Measurements from ENCODE around the gene NKD2. TPM values are rescaled to one million over a fixed set of nuclear protein-coding genes. Genes with fewer than 3 reads are reported as not detected.

The NKD2 gene
- total and polyA plus RNA-seq, 2 experiments from 2014 or later = 9.0 to 11.9 TPM

DNA sequence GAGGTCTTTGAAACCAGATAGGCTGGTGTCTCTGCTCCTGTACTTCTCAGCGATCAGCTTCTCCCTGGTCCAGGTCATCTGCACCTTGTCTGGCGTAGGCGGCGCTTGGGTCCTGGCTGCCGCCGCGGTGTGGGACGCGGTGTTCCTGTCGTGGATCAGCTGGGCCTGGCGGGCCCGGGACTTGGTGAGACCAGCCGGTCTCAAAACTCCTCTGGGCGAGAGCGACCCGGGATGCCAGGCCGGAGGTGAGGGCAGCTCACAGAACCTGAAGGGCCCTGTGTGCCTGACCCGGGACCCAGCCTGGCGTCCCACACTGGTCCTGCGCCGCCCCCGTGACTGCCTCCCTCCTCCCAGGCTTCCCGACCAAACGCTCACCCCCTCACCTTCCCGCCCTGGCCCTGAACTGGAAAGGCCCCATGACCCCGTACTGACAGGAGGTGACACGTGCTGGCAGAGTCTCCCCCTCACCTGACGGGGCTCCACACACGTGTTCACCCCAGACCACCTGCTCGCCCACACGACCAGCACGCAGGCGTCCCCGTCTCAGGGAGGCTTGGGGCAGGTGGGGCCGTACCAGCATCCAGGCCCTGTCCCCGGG, 49.0 kb downstream of the NKD2 start:
- Histone ChIP-seq H2AFZ (no peak overlapping the region), H3K36me3 (ENCODE audit: insufficient read depth) (no peaks in the 10 kb centered on the region), H3K79me2 (replicated peaks; ENCODE audit: insufficient read depth) (no peaks in the 10 kb centered on the region), H3K4me1 (ENCODE audit: insufficient read depth) (no peaks in the 10 kb centered on the region), H3K27me3 (ENCODE audit: insufficient read depth) (no peaks in the 10 kb centered on the region), H3K27ac (ENCODE audit: low read depth) (no peak overlapping the region), H3K9me2 (ENCODE audit: insufficient read depth) (no peaks in the 10 kb centered on the region), H3K4me3 (no peak overlapping the region), H3K4me2 (no peak overlapping the region), H4K20me1 (replicated peaks; ENCODE audit: insufficient read depth) (no peaks in the 10 kb centered on the region; the same call in 1 of the 2 replicates), H3F3A (replicated peaks; ENCODE audit: low read depth) (no peaks in the 10 kb centered on the region)
- TF ChIP-seq JUNB (IDR thresholded peaks at IDR 0.05; ENCODE audit: unreplicated experiment) (no peak), EZH2phosphoT487 (IDR thresholded peaks at IDR 0.05; ENCODE audit: unreplicated experiment) (no peak), CREB1 (CRISPR knock-in tag; IDR thresholded peaks at IDR 0.05; ENCODE audit: low read depth) (no peak), EZH2 (IDR thresholded peaks at IDR 0.05; ENCODE audit: low read depth, unreplicated experiment) (no peak), POLR2AphosphoS5 (IDR thresholded peaks at IDR 0.05; ENCODE audit: low read depth) (no peak)
- TF ChIP-seq, protein P1, sequence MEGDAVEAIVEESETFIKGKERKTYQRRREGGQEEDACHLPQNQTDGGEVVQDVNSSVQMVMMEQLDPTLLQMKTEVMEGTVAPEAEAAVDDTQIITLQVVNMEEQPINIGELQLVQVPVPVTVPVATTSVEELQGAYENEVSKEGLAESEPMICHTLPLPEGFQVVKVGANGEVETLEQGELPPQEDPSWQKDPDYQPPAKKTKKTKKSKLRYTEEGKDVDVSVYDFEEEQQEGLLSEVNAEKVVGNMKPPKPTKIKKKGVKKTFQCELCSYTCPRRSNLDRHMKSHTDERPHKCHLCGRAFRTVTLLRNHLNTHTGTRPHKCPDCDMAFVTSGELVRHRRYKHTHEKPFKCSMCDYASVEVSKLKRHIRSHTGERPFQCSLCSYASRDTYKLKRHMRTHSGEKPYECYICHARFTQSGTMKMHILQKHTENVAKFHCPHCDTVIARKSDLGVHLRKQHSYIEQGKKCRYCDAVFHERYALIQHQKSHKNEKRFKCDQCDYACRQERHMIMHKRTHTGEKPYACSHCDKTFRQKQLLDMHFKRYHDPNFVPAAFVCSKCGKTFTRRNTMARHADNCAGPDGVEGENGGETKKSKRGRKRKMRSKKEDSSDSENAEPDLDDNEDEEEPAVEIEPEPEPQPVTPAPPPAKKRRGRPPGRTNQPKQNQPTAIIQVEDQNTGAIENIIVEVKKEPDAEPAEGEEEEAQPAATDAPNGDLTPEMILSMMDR (conservative IDR thresholded peaks at IDR 0.05; ENCODE audit: low read depth in 2 of 2) = no peak
- TF ChIP-seq, protein P2, sequence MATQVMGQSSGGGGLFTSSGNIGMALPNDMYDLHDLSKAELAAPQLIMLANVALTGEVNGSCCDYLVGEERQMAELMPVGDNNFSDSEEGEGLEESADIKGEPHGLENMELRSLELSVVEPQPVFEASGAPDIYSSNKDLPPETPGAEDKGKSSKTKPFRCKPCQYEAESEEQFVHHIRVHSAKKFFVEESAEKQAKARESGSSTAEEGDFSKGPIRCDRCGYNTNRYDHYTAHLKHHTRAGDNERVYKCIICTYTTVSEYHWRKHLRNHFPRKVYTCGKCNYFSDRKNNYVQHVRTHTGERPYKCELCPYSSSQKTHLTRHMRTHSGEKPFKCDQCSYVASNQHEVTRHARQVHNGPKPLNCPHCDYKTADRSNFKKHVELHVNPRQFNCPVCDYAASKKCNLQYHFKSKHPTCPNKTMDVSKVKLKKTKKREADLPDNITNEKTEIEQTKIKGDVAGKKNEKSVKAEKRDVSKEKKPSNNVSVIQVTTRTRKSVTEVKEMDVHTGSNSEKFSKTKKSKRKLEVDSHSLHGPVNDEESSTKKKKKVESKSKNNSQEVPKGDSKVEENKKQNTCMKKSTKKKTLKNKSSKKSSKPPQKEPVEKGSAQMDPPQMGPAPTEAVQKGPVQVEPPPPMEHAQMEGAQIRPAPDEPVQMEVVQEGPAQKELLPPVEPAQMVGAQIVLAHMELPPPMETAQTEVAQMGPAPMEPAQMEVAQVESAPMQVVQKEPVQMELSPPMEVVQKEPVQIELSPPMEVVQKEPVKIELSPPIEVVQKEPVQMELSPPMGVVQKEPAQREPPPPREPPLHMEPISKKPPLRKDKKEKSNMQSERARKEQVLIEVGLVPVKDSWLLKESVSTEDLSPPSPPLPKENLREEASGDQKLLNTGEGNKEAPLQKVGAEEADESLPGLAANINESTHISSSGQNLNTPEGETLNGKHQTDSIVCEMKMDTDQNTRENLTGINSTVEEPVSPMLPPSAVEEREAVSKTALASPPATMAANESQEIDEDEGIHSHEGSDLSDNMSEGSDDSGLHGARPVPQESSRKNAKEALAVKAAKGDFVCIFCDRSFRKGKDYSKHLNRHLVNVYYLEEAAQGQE (IDR thresholded peaks at IDR 0.05; ENCODE audit: unreplicated experiment) = no peak
- ATAC-seq (no peak), DNase-seq (ENCODE audit: low spot score) (peak; percentile 2)
- H3K36me3 Mint-ChIP-seq (ENCODE audit: low read depth) = peaks cover 19% of the 10 kb centered on the region
- no peak overlapping the region for H3K4me3 Mint-ChIP-seq
- H3K4me1 Mint-ChIP-seq = no peaks in the 10 kb centered on the region
- H3K27me3 Mint-ChIP-seq (ENCODE audit: insufficient read depth, low read depth, poor library complexity) = peaks cover 2% of the 10 kb centered on the region
- no peak overlapping the region for H3K27ac Mint-ChIP-seq
- no peaks in the 10 kb centered on the region for H3K9me3 Mint-ChIP-seq

DNA sequence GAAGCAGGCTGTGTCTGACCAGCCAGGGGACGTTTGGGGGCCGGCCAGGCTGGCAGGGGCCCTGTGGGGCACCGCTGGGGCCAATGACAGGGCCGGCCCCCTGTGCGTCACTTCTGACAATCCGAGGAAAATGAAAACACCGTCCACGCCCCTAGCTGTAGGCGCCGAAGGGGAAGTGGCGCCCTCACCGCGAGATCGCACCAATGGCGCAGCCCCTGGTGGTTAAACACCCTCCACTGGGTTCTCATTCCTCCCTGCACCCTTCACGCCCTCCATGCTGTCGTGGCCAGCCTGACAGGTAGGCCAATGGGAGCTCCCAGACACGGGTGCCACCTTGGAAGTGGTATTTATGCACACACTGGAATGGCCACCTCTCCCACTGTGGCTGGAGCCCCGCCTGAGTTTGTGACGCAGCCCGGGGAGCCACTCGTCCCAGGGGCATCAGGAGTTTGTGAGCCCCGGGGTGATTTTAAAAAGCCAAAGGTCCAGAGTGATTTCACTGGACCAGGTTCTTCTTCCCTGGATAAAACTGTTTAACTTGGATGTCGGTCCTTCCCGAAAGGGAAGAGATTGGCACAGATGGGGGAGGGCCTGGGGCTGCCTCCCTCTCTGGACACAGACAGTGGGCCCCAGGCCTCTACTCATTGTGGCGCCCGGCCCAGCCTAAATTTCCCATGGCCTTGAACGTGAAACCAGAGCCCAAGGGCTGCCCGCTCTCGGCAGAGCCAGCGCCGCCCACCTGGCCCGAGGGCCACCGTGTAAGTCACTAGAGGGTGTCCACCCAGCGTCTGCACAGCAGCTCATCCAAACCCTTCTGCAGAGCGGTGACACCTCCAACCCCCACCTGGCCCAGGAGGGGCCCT, 49.7 kb downstream of the NKD2 start:
- TF ChIP-seq CREB1 (CRISPR knock-in tag; IDR thresholded peaks at IDR 0.05; ENCODE audit: low read depth) (no peak), POLR2AphosphoS5 (IDR thresholded peaks at IDR 0.05; ENCODE audit: low read depth) (no peak), NANOG (IDR thresholded peaks at IDR 0.05; ENCODE audit: borderline replicate concordance) (no peak), ZNF114 (CRISPR knock-in tag; IDR thresholded peaks at IDR 0.05) (no peak), STAT1 (IDR thresholded peaks at IDR 0.05; ENCODE audit: unreplicated experiment) (no peak), EZH2 (IDR thresholded peaks at IDR 0.05; ENCODE audit: low read depth, unreplicated experiment) (no peak), EZH2phosphoT487 (IDR thresholded peaks at IDR 0.05; ENCODE audit: unreplicated experiment) (no peak), JUNB (IDR thresholded peaks at IDR 0.05; ENCODE audit: unreplicated experiment) (no peak)
- TF ChIP-seq, protein P3, sequence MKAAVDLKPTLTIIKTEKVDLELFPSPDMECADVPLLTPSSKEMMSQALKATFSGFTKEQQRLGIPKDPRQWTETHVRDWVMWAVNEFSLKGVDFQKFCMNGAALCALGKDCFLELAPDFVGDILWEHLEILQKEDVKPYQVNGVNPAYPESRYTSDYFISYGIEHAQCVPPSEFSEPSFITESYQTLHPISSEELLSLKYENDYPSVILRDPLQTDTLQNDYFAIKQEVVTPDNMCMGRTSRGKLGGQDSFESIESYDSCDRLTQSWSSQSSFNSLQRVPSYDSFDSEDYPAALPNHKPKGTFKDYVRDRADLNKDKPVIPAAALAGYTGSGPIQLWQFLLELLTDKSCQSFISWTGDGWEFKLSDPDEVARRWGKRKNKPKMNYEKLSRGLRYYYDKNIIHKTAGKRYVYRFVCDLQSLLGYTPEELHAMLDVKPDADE (IDR thresholded peaks at IDR 0.05) = no peak
- TF ChIP-seq, protein P2 (IDR thresholded peaks at IDR 0.05; ENCODE audit: unreplicated experiment) = no peak
- no peak overlapping the region for H3K4me3 Mint-ChIP-seq
- Histone ChIP-seq H3K4me3 (no peak overlapping the region), H2AFZ (no peak overlapping the region), H3K27ac (ENCODE audit: low read depth) (no peak overlapping the region), H3K27me3 (ENCODE audit: insufficient read depth) (no peaks in the 10 kb centered on the region), H3K9me2 (ENCODE audit: insufficient read depth) (no peaks in the 10 kb centered on the region), H3K4me2 (no peak overlapping the region), H3F3A (replicated peaks; ENCODE audit: low read depth) (no peaks in the 10 kb centered on the region), H3K79me2 (replicated peaks; ENCODE audit: insufficient read depth) (no peaks in the 10 kb centered on the region), H4K20me1 (replicated peaks; ENCODE audit: insufficient read depth) (no peaks in the 10 kb centered on the region; the same call in 1 of the 2 replicates), H3K4me1 (ENCODE audit: insufficient read depth) (no peaks in the 10 kb centered on the region), H3K36me3 (ENCODE audit: insufficient read depth) (no peaks in the 10 kb centered on the region)
- peaks cover 19% of the 10 kb centered on the region for H3K36me3 Mint-ChIP-seq (ENCODE audit: low read depth)
- DNase-seq (ENCODE audit: low spot score) (no peak), ATAC-seq (no peak)
- H3K9me3 Mint-ChIP-seq = no peaks in the 10 kb centered on the region
- no peak overlapping the region; the same call in 1 of the 2 replicates for H3K27ac Mint-ChIP-seq
- H3K4me1 Mint-ChIP-seq = no peaks in the 10 kb centered on the region
- peaks cover 2% of the 10 kb centered on the region for H3K27me3 Mint-ChIP-seq (ENCODE audit: insufficient read depth, low read depth, poor library complexity)

Measured in GM23338 (cell line).